Upper lobe of right lung (tissue), 1 donor: ENCODE measurements around the gene CCL20. TPM values are rescaled to one million over a fixed set of nuclear protein-coding genes. Genes with fewer than 3 reads are reported as not detected.
A peak's percentile ranks its signal among the peaks of the same experiment; 100 is the strongest.

Source experiments
- ATAC-seq: fragments of 200-7000 bp; cut with Tn5 transposase; one replicate; pipeline ENCODE4 v1.9.1; 2020; ENCODE audit warnings: mild to moderate bottlenecking, moderate library complexity
- DNase-seq: peaks from one replicate; pipeline ENCODE4 v3.0.0-alpha.2; 2020
- H3K27ac ChIP-seq: fragments of 200-600 bp; one replicate; pipeline ENCODE4 v1.8.0; 2022
- H3K27me3 ChIP-seq: fragments of 200-600 bp; one replicate; pipeline ENCODE4 v1.8.0; 2022; ENCODE audit warnings: mild to moderate bottlenecking
- H3K36me3 ChIP-seq: fragments of 200-600 bp; one replicate; pipeline ENCODE4 v1.8.0; 2022
- H3K4me1 ChIP-seq: fragments of 200-600 bp; one replicate; pipeline ENCODE4 v1.8.0; 2022
- H3K4me3 ChIP-seq: fragments of 200-600 bp; one replicate; pipeline ENCODE4 v1.8.0; 2022; ENCODE audit warnings: mild to moderate bottlenecking
- H3K9me3 ChIP-seq: fragments of 200-600 bp; one replicate; pipeline ENCODE4 v1.8.0; 2022
- CTCF ChIP-seq: fragments of 200-600 bp; IDR thresholded peaks from one replicate; pipeline ENCODE4 v1.8.0; 2022; ENCODE audit warnings: antibody characterized with exemption
- intact Hi-C: fragments of 100-400 bp; cut with DNase I; formaldehyde crosslinking; loops from one replicate; pipeline ENCODE4 v1.11.0; 2022
- total RNA-seq: library from RNA; stranded (reverse); fragmentation: NEBNext Ultra II Directional; extraction: Animal tissue kit (Norgen Biotek cat#: 25700); gene quantifications from one replicate; pipeline ENCODE4 v1.2.1, GENCODE V29; 2021
- donor health status: DM: no; HTN: yes; CAD: no; lungs with severe emphysema.

CCL20 gene
- total RNA-seq, 1 donor from 2014 or later: 4.9 TPM

GRCh38 chr2:227862741-227863588 is 49.3 kb downstream of the CCL20 start:
- TF ChIP-seq CTCF: no peak

GRCh38 chr2:227864161-227864756 is 50.6 kb downstream of the CCL20 start:
- TF ChIP-seq CTCF: no peak
- Histone ChIP-seq H3K27me3 (no peaks in the 10 kb centered on the region), H3K4me3 (no peak overlapping the region), H3K4me1 (no peaks in the 10 kb centered on the region), H3K27ac (no peak overlapping the region), H3K9me3 (no peaks in the 10 kb centered on the region), H3K36me3 (no peaks in the 10 kb centered on the region)
- ATAC-seq: peak; percentile 48
- DNase-seq: no peak
- intact Hi-C loops: no loop called here

More at GRCh38 chr2:227862741-227863588, 49.3 kb downstream of the CCL20 start:
- peak; percentile 47 for ATAC-seq
- H3K4me3 ChIP-seq: no peak overlapping the region
- H3K36me3 ChIP-seq: no peaks in the 10 kb centered on the region
- H3K27me3 ChIP-seq: no peaks in the 10 kb centered on the region
- H3K9me3 ChIP-seq: no peaks in the 10 kb centered on the region
- DNase-seq: no peak
- H3K4me1 ChIP-seq: no peaks in the 10 kb centered on the region
- intact Hi-C loops: no loop called here
- no peak overlapping the region for H3K27ac ChIP-seq

- Histone ChIP-seq H3K9me3 (no peaks in the 10 kb centered on the region), H3K27ac (no peak overlapping the region), H3K4me3 (no peak overlapping the region), H3K4me1 (no peaks in the 10 kb centered on the region), H3K36me3 (no peaks in the 10 kb centered on the region), H3K27me3 (no peaks in the 10 kb centered on the region)
- TF ChIP-seq CTCF: no peak
- DNase-seq (no peak), ATAC-seq (no peak)
- intact Hi-C loops: no loop called here
These were observed 51.6 kb downstream of the CCL20 start for GRCh38 chr2:227865291-227865690.

Other genes with a start within 250 kb of the CCL20 start
- gene SCYGR2, start 214.9 kb upstream of the CCL20 start, total RNA-seq: not detected
- not detected for gene SCYGR3, start 199.0 kb upstream of the CCL20 start, total RNA-seq
- gene SCYGR4, start 196.3 kb upstream of the CCL20 start, total RNA-seq: not detected
- gene SCYGR5, start 147.0 kb upstream of the CCL20 start, total RNA-seq: not detected
- gene SLC19A3, start 95.8 kb upstream of the CCL20 start, total RNA-seq: 31.8 TPM
- not detected for gene SCYGR6, start 89.1 kb upstream of the CCL20 start, total RNA-seq
- not detected for gene SCYGR7, start 85.5 kb upstream of the CCL20 start, total RNA-seq
- gene SCYGR8, start 67.9 kb upstream of the CCL20 start, total RNA-seq: not detected
- gene DAW1, start 57.8 kb downstream of the CCL20 start, total RNA-seq: not detected